MCF 10A (cell line): Measurements from ENCODE around the gene KLK10. TPM values are rescaled to one million over a fixed set of nuclear protein-coding genes. Genes with fewer than 3 reads are reported as not detected.
A peak's percentile ranks its signal among the peaks of the same experiment; 100 is the strongest.
"Not testable (repeated sequence)": the region's sequence is repeated elsewhere in the genome, so short reads cannot be mapped to it uniquely, and the experiment has no call there.

Source experiments
- BruUV-seq: library from RNA; stranded (reverse); fragments of 400-500 nt; replicated peaks from 2 replicates; lab custom pipeline; 2021; lab: Mats Ljungman, UMichigan
- CTCF ChIA-PET: fragments of 300-600 bp; sonication (Branson Sonifier 250); formaldehyde crosslinking; extraction: SDS; loops from one replicate; lab custom pipeline; 2021; ENCODE audit warnings: antibody characterized with exemption, inconsistent platforms; lab: Yijun Ruan, JAX
- POLR2A ChIA-PET: fragments of 300-600, 350-650 bp; sonication (Branson Sonifier 250); formaldehyde crosslinking; extraction: SDS; loops from one replicate; lab custom pipeline; 2020; ENCODE audit warnings: antibody characterized with exemption, inconsistent platforms; lab: Yijun Ruan, JAX
- DNase-seq: peaks from one replicate; pipeline ENCODE4 v3.0.0-alpha.2; 2018; ENCODE audit not compliant: unreplicated experiment
- H3K27ac Mint-ChIP-seq: one replicate; pipeline ENCODE4 v1.8.0; 2022; ENCODE audit warnings: mild to moderate bottlenecking, low read depth, mixed read lengths; ENCODE audit not compliant: unreplicated experiment
- H3K27me3 Mint-ChIP-seq: one replicate; pipeline ENCODE4 v1.8.0; 2022; ENCODE audit warnings: mixed read lengths; ENCODE audit not compliant: insufficient read depth, unreplicated experiment
- H3K36me3 Mint-ChIP-seq: one replicate; pipeline ENCODE4 v1.8.0; 2022; ENCODE audit warnings: mild to moderate bottlenecking, moderate library complexity, mixed read lengths; ENCODE audit not compliant: insufficient read depth, unreplicated experiment
- H3K4me1 Mint-ChIP-seq: one replicate; pipeline ENCODE4 v1.8.0; 2022; ENCODE audit warnings: mixed read lengths; ENCODE audit not compliant: insufficient read depth, unreplicated experiment
- H3K4me3 Mint-ChIP-seq: one replicate; pipeline ENCODE4 v1.8.0; 2022; ENCODE audit warnings: mild to moderate bottlenecking, moderate library complexity, mixed read lengths; ENCODE audit not compliant: unreplicated experiment
- H3K9me3 Mint-ChIP-seq: one replicate; pipeline ENCODE4 v1.8.0; 2022; ENCODE audit warnings: mixed read lengths; ENCODE audit not compliant: unreplicated experiment
- CTCF ChIP-seq: fragments of 200-600 bp; IDR thresholded peaks from one replicate; pipeline ENCODE4 v1.8.0; 2022; ENCODE audit warnings: antibody characterized with exemption, mild to moderate bottlenecking; ENCODE audit not compliant: unreplicated experiment
- intact Hi-C: fragments of 100-400 bp; cut with micrococcal nuclease; formaldehyde crosslinking; loops from 2 replicates; pipeline ENCODE4 v1.14.1; 2022
- total RNA-seq: library from RNA; stranded (reverse); gene quantifications from 2 replicates; pipeline ENCODE4 v1.2.3, GENCODE V29; 2022

KLK10 gene
- total RNA-seq, 1 experiment from 2014 or later: not detected

GRCh38 chr19:50972795-50973376 is 46.6 kb downstream of the KLK10 start:
- H3K27me3 Mint-ChIP-seq: no peaks in the 10 kb centered on the region
- intact Hi-C loops: no loop called here
- H3K27ac Mint-ChIP-seq: no peak overlapping the region
- ChIA-PET POLR2A (no interaction called here), CTCF (interaction anchor here (0.6 to 1.3 kb wide), 4 partner anchors 9 to 524 kb away, joined by 3 to 7 read pairs (median 3); no protein-coding TSS in a partner anchor)
- no peaks in the 10 kb centered on the region for H3K4me1 Mint-ChIP-seq
- no peaks in the 10 kb centered on the region for H3K36me3 Mint-ChIP-seq
- H3K9me3 Mint-ChIP-seq: no peaks in the 10 kb centered on the region
- no TSS peak for BruUV-seq
- TF ChIP-seq CTCF: no peak
- DNase-seq: no peak
- H3K4me3 Mint-ChIP-seq: no peak overlapping the region

DNA sequence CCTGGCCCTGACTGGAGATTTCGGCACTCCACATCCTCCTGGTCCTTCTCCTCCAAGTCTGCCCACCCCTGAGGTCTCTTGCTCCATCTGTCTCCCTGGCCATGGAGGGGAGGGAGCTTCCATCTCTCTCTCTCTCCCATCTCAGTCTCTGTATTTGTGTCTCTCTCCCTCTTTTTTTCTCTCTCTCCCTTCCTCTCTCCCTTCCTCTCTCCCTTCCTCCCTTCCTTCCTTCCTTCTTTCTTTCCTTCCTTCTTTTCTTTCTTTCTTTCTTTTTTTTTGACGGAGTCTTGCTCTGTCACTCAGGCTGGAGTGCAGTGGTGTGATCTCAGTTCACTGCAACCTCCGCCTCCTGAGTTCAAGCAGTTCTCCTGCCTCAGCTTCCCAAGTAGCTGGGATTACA is 49.7 kb downstream of the KLK10 start:
- H3K36me3 Mint-ChIP-seq, BruUV-seq, DNase-seq, H3K4me3 Mint-ChIP-seq, CTCF ChIA-PET, intact Hi-C loops, H3K4me1 Mint-ChIP-seq, H3K27me3 Mint-ChIP-seq, H3K9me3 Mint-ChIP-seq, POLR2A ChIA-PET: not testable (repeated sequence)
- H3K27ac Mint-ChIP-seq: peak overlapping the region; percentile 3

DNA sequence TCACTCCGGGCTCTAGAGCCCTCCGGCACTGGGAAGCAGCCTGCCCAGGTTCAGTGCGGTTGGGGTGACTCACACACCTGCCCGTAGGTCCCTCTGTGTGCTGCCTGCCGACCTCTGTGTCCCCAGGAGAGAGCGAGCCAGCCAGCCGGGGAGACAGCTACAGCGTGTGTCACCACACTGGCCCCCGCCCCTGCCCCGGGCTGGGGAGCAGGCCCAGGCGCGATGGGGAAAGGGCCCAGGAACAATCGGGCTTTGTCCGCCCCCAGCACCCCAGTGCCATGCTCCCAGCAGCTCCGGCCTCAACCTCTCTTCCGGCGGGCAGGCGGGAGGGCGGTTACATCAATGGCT is 50.1 kb downstream of the KLK10 start, which contains the start of gene KLK6:
TSS of gene KLK6 (minus strand) at position 179 of the 348 bp plus-strand sequence. CDS start 1,487 bp downstream, outside the sequence.
- intact Hi-C loops: no loop called here
- no peak for TF ChIP-seq CTCF
- Mint-ChIP-seq H3K27me3 (no peaks in the 10 kb centered on the region), H3K36me3 (no peaks in the 10 kb centered on the region), H3K27ac (peak within 1 kb of the TSS; percentile 72), H3K4me1 (no peaks in the 10 kb centered on the region), H3K9me3 (no peaks in the 10 kb centered on the region), H3K4me3 (no peak within 1 kb of the TSS)
- peak; percentile 12 for DNase-seq
- ChIA-PET CTCF (no interaction called here), POLR2A (no interaction called here)
- no TSS peak for BruUV-seq

DNA sequence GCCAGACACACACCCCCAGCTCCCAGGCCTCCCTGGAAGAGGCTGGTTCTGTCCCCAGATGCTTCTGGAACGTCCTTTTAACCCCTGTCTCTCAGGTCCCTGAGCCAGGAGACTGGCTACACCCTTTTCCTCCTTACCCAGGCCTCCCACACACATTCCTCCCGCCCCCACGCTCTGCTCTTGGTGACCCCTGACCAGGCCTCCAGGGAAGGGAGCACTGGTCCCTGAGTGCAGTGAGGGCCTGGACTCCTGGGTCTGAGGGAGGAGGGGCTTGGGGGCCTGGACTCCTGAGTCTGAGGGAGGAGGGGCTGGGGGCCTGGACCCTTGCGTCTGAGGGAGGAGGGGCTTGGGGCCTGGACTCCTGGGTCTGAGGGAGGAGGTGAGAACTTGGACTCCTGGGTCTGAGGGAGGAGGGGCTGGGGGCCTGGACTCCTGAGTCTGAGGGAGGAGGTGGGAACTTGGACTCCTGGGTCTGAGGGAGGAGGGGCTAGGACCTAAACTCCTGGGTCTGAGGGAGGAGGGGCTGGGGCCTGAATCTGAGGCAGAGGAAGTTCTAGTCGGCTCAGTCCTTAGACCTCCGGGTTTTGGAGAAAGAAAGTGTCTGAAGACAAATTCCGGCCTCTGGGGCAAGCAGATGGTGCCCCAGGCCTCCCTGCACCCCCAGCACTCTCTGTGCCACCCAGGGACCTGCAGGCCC is 50.6 kb downstream of the KLK10 start:
- intact Hi-C loops: no loop called here
- DNase-seq: no peak
- no peaks in the 10 kb centered on the region for H3K4me1 Mint-ChIP-seq
- no peaks in the 10 kb centered on the region for H3K36me3 Mint-ChIP-seq
- ChIA-PET CTCF (no interaction called here), POLR2A (no interaction called here)
- no peak overlapping the region for H3K4me3 Mint-ChIP-seq
- no peak for TF ChIP-seq CTCF
- no peaks in the 10 kb centered on the region for H3K9me3 Mint-ChIP-seq
- H3K27me3 Mint-ChIP-seq: no peaks in the 10 kb centered on the region
- no TSS peak for BruUV-seq
- no peak overlapping the region for H3K27ac Mint-ChIP-seq
